SK-N-SH (cell line): ENCODE data around the gene NOTUM. TPM values are rescaled to one million over a fixed set of nuclear protein-coding genes. Genes with fewer than 3 reads are reported as not detected.

Experiments
- CTCF ChIA-PET: fragments of 300-600, 350-600 bp; formaldehyde crosslinking; extraction: SDS; loops from one replicate; lab custom pipeline; 2021; lab: Yijun Ruan, JAX
- POLR2A ChIA-PET: fragments of 350-600 bp; sonication (Branson Sonifier 250); formaldehyde crosslinking; extraction: SDS; loops from one replicate; lab custom pipeline; 2020; ENCODE audit warnings: antibody characterized with exemption, inconsistent platforms; lab: Yijun Ruan, JAX
- DNase-seq: peaks from one replicate; pipeline ENCODE4 v3.0.0; 2012
- H2AFZ ChIP-seq: fragments of 200-600 bp; sonication (generic); 2 replicates; pipeline ENCODE4 v1.8.1; 2016; ENCODE audit warnings: antibody characterized with exemption, mild to moderate bottlenecking, low read depth
- H3F3A ChIP-seq: fragments of 200-600 bp; sonication (generic); replicated peaks from 2 replicates; pipeline ENCODE3; 2016; ENCODE audit warnings: antibody characterized with exemption, mild to moderate bottlenecking; ENCODE audit not compliant: insufficient read depth
- H3K27ac ChIP-seq, 2 experiments: fragments of 200-500 bp in 1 of 2; fragments of 200-600 bp in 1 of 2; sonication (Bioruptor generic) in 1 of 2; sonication (generic), shearing (Covaris generic) in 1 of 2; 2 replicates each; pipeline versions ENCODE4 v1.5.1 to v1.6.1; 2014 to 2016; ENCODE audit warnings: low read depth in 2 of 2, inconsistent platforms in 1 of 2, low read length in 1 of 2, mild to moderate bottlenecking in 1 of 2, mixed read lengths in 1 of 2
- H3K27me3 ChIP-seq: fragments of 200-600 bp; sonication (generic), shearing (Covaris generic); 2 replicates; pipeline ENCODE4 v1.6.1; 2016; ENCODE audit warnings: mixed run types; ENCODE audit not compliant: insufficient read depth
- H3K36me3 ChIP-seq, 2 experiments: fragments of 200-500 bp in 1 of 2; fragments of 200-600 bp in 1 of 2; sonication (Bioruptor generic) in 1 of 2; sonication (generic) in 1 of 2; replicated peaks in 1 of 2; 2 replicates each; pipeline versions ENCODE3 to v1.5.1; 2014 to 2016; ENCODE audit warnings: low read length in 1 of 2, mild to moderate bottlenecking in 1 of 2; ENCODE audit not compliant: insufficient read depth in 2 of 2, control insufficient read depth in 1 of 2
- H3K4me1 ChIP-seq, 2 experiments: fragments of 200-500 bp in 1 of 2; fragments of 200-600 bp in 1 of 2; sonication (Bioruptor generic) in 1 of 2; sonication (generic), shearing (Covaris generic) in 1 of 2; 2 replicates each; pipeline versions ENCODE4 v1.5.1 to v1.6.1; 2014 to 2016; ENCODE audit warnings: low read depth in 1 of 2, low read length in 1 of 2, mixed run types in 1 of 2; ENCODE audit not compliant: insufficient read depth in 2 of 2, control insufficient read depth in 1 of 2
- H3K4me2 ChIP-seq: fragments of 200-600 bp; sonication (generic), shearing (Covaris generic); 2 replicates; pipeline ENCODE4 v1.6.1; 2017; ENCODE audit warnings: mixed run types
- H3K4me3 ChIP-seq, 2 experiments: fragments of 200-500 bp in 1 of 2; fragments of 200-600 bp in 1 of 2; sonication (Bioruptor generic) in 1 of 2; sonication (generic), shearing (Covaris generic) in 1 of 2; 2 replicates each; pipeline versions ENCODE4 v1.5.1 to v1.8.1; 2014 to 2016; ENCODE audit warnings: low read depth in 2 of 2, inconsistent platforms in 1 of 2, low read length in 1 of 2, mild to moderate bottlenecking in 1 of 2, mixed read lengths in 1 of 2, moderate library complexity in 1 of 2
- H3K79me2 ChIP-seq: fragments of 200-600 bp; sonication (generic); 2 replicates; pipeline ENCODE4 v1.8.1; 2017; ENCODE audit warnings: mild to moderate bottlenecking; ENCODE audit not compliant: insufficient read depth
- H3K9ac ChIP-seq: fragments of 200-600 bp; sonication (generic); 2 replicates; pipeline ENCODE4 v1.6.1; 2017; ENCODE audit warnings: mixed run types
- H3K9me2 ChIP-seq: fragments of 200-600 bp; sonication (generic); 2 replicates; pipeline ENCODE4 v1.6.1; 2017; ENCODE audit warnings: mixed run types
- H3K9me3 ChIP-seq: fragments of 200-600 bp; sonication (generic); 2 replicates; pipeline ENCODE4 v1.6.1; 2017; ENCODE audit warnings: mixed run types, mild to moderate bottlenecking, moderate library complexity
- H4K20me1 ChIP-seq: fragments of 200-600 bp; sonication (generic); 2 replicates; pipeline ENCODE4 v1.6.1; 2017; ENCODE audit warnings: mild to moderate bottlenecking, mixed run types; ENCODE audit not compliant: insufficient read depth
- CTCF ChIP-seq: fragments of 200-600 bp; sonication (generic); IDR thresholded peaks from 2 replicates; pipeline ENCODE4 v1.6.1; 2017; ENCODE audit warnings: antibody characterized with exemption, mild to moderate bottlenecking, moderate library complexity
- EP300 ChIP-seq, 2 experiments: IDR thresholded peaks; 2 replicates each; pipeline versions ENCODE4 v1.4.0 to v1.6.1; 2012; ENCODE audit warnings: borderline replicate concordance in 1 of 2, low read depth in 1 of 2, low read length in 1 of 2
- EZH2phosphoT487 ChIP-seq: fragments of 200-600 bp; sonication (generic); IDR thresholded peaks from 2 replicates; pipeline ENCODE4 v1.6.1; 2017; ENCODE audit warnings: low read depth, mixed run types, mild to moderate bottlenecking, antibody characterized with exemption, moderate library complexity, borderline replicate concordance
- FOSL2 ChIP-seq: IDR thresholded peaks from 2 replicates; pipeline ENCODE4 v1.4.0; 2012; ENCODE audit warnings: low read depth, mild to moderate bottlenecking, moderate library complexity, borderline replicate concordance
- FOXJ3 ChIP-seq: sonication (generic); formaldehyde crosslinking; IDR thresholded peaks from 2 replicates; pipeline ENCODE4 v1.5.1; 2020; ENCODE audit warnings: mild to moderate bottlenecking, missing genetic modification reagents
- GABPA ChIP-seq: IDR thresholded peaks from 2 replicates; pipeline ENCODE4 v1.4.0; 2012; ENCODE audit warnings: low read depth, mild to moderate bottlenecking
- PBX3 ChIP-seq: IDR thresholded peaks from 2 replicates; pipeline ENCODE4; 2012
- REST ChIP-seq: IDR thresholded peaks from 2 replicates; pipeline ENCODE4 v1.6.1; 2012; ENCODE audit warnings: mild to moderate bottlenecking, low read depth, low read length, moderate library complexity
- RFX5 ChIP-seq: IDR thresholded peaks from 2 replicates; pipeline ENCODE4 v1.6.1; 2012; ENCODE audit warnings: mild to moderate bottlenecking, improper control_type of control experiment, low read length
- USF2 ChIP-seq: fragments of 150-350 bp; IDR thresholded peaks from 2 replicates; pipeline ENCODE4 v1.6.1; 2017; ENCODE audit warnings: antibody characterized with exemption, low read length, low read depth, borderline replicate concordance
- ZBTB33 ChIP-seq: IDR thresholded peaks from 2 replicates; pipeline ENCODE4 v1.4.0; 2012; ENCODE audit warnings: low read depth, borderline replicate concordance
- WGBS: methylation state at CpG from one replicate; pipeline ENCODE4 v1.1.6; 2017; ENCODE audit warnings: low lambda C conversion rate; 5-methylcytosine and 5-hydroxymethylcytosine counted together
- polyA plus RNA-seq, 3 experiments: library from polyadenylated mRNA; depleted of rRNA; stranded (reverse); fragments of >200 nt; gene quantifications; 2 replicates each; pipeline ENCODE4 v1.2.3, GENCODE V29; 2012

Gene NOTUM
- polyA plus RNA-seq, 1 of the 3 experiments (the other 2 are of a cell fraction), result 0.33 TPM

- ChIA-PET POLR2A (no interaction called here), CTCF (interaction anchor here (1.9 to 4.4 kb wide), 2 partner anchors 19 to 41 kb away, joined by 15 to 53 read pairs; partner anchors contain the start of gene NOTUM)
- Histone ChIP-seq H3K9me3 (no peaks in the 10 kb centered on the region), H3K9ac (no peak overlapping the region), H3F3A (peaks cover 28% of the 10 kb centered on the region), H3K27me3 (no peaks in the 10 kb centered on the region), H4K20me1 (no peaks in the 10 kb centered on the region), H3K36me3 (no peaks in the 10 kb centered on the region), H3K27ac (no peak overlapping the region), H3K79me2 (peaks cover 16% of the 10 kb centered on the region), H3K4me3 (no peak overlapping the region), H3K9me2 (no peaks in the 10 kb centered on the region), H3K4me1 (peaks cover 4 to 38% of the 10 kb centered on the region in 2 experiments; a peak in 3 of 4 replicates), H3K4me2 (no peak overlapping the region), H2AFZ (no peak overlapping the region)
- no peak for DNase-seq
- WGBS, result 90% methylated on average over 15 of the region's 17 CpGs
- TF ChIP-seq FOSL2 (no peak), USF2 (no peak), GABPA (no peak), CTCF (no peak), EP300 (IDR thresholded peaks at IDR 0.05; ENCODE audit: borderline replicate concordance in 1 of 2, low read depth in 1 of 2, low read length in 1 of 2) (no peak), REST (no peak), PBX3 (no peak), RFX5 (no peak), FOXJ3 (CRISPR knock-in tag) (no peak), EZH2phosphoT487 (no peak), ZBTB33 (no peak)
- TF ChIP-seq, all 33 proteins: peak for 0
Observed at GRCh38 chr17:82001571-82002056, 40.6 kb upstream of the NOTUM start.
